Stimulated activated CD4-positive, alpha-beta T cell treated with anti-CD3 and anti-CD28 coated beads, Interleukin-4, amount 100 ng/mL, for 1 hour (primary cell): ENCODE measurements around the gene CYB5D1.
"Not testable (repeated sequence)": the region's sequence is repeated elsewhere in the genome, so short reads cannot be mapped to it uniquely, and the experiment has no call there.

Experiments
- DNase-seq: peaks from one replicate; pipeline ENCODE4 v3.0.0-alpha.2; 2020

The CYB5D1 gene

GRCh38 chr17:7859028-7859427 is 1.2 kb downstream of the CYB5D1 start:
- no peak for DNase-seq

GRCh38 chr17:7862692-7863437 is 5.1 kb downstream of the CYB5D1 start:
- DNase-seq = peak; percentile 27

- DNase-seq = not testable (repeated sequence)
These were observed 6.6 kb downstream of the CYB5D1 start for GRCh38 chr17:7864384-7864783.

GRCh38 chr17:7864995-7865650 is 7.3 kb downstream of the CYB5D1 start:
- DNase-seq = no peak

GRCh38 chr17:7867881-7868329 is 10.1 kb downstream of the CYB5D1 start:
- no peak for DNase-seq

GRCh38 chr17:7873051-7873450 is 15.2 kb downstream of the CYB5D1 start:
- no peak for DNase-seq

- no peak for DNase-seq
These were observed 18.1 kb downstream of the CYB5D1 start for GRCh38 chr17:7875804-7876370.

- no peak for DNase-seq
These were observed 20.4 kb downstream of the CYB5D1 start for GRCh38 chr17:7878234-7878633.

GRCh38 chr17:7880076-7880868 is 22.5 kb downstream of the CYB5D1 start:
- DNase-seq = no peak

GRCh38 chr17:7881276-7882054 is 23.7 kb downstream of the CYB5D1 start:
- no peak for DNase-seq

- peak; percentile 15 for DNase-seq
These were observed 24.3 kb downstream of the CYB5D1 start for GRCh38 chr17:7882068-7882467.

- DNase-seq = no peak
These were observed 24.8 kb downstream of the CYB5D1 start for GRCh38 chr17:7882629-7883028.

- peak; percentile 44 for DNase-seq
These were observed 26.1 kb downstream of the CYB5D1 start for GRCh38 chr17:7883781-7884386.

GRCh38 chr17:7884581-7885366 is 27.0 kb downstream of the CYB5D1 start:
- peak; percentile 57 for DNase-seq

GRCh38 chr17:7885367-7886226 is 27.8 kb downstream of the CYB5D1 start:
- peak; percentile 37 for DNase-seq

- DNase-seq = peak; percentile 44
These were observed 28.6 kb downstream of the CYB5D1 start for GRCh38 chr17:7886227-7887037.

GRCh38 chr17:7887038-7887481 is 29.3 kb downstream of the CYB5D1 start:
- no peak for DNase-seq

GRCh38 chr17:7887482-7888183 is 29.8 kb downstream of the CYB5D1 start:
- DNase-seq = peak; percentile 87
